ENCODE data around the gene SORCS2.

- TF ChIP-seq POLR2AphosphoS5 (IDR thresholded peaks at IDR 0.05) = no peak
- TF ChIP-seq, protein P1, sequence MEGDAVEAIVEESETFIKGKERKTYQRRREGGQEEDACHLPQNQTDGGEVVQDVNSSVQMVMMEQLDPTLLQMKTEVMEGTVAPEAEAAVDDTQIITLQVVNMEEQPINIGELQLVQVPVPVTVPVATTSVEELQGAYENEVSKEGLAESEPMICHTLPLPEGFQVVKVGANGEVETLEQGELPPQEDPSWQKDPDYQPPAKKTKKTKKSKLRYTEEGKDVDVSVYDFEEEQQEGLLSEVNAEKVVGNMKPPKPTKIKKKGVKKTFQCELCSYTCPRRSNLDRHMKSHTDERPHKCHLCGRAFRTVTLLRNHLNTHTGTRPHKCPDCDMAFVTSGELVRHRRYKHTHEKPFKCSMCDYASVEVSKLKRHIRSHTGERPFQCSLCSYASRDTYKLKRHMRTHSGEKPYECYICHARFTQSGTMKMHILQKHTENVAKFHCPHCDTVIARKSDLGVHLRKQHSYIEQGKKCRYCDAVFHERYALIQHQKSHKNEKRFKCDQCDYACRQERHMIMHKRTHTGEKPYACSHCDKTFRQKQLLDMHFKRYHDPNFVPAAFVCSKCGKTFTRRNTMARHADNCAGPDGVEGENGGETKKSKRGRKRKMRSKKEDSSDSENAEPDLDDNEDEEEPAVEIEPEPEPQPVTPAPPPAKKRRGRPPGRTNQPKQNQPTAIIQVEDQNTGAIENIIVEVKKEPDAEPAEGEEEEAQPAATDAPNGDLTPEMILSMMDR (IDR thresholded peaks at IDR 0.05) = no peak
Measured at GRCh38 chr4:7498446-7499200, 306.3 kb downstream of the SORCS2 start.

Measured in breast epithelium (tissue), 3 donors.